Neural cell (in vitro differentiated cells): Measurements from ENCODE around the gene CNTNAP2.

Experiments
- EP300 ChIP-seq: fragments of 450-650 bp; conservative IDR thresholded peaks from 2 replicates; pipeline ENCODE4 v1.6.1; 2014; ENCODE audit warnings: antibody characterized with exemption, mild to moderate bottlenecking, moderate library complexity; ENCODE audit not compliant: poor library complexity, severe bottlenecking
- EZH2 ChIP-seq: fragments of 200-600, 300-800 bp; shearing (Covaris generic), sonication (generic); IDR thresholded peaks from 2 replicates; pipeline ENCODE4 v1.6.1; 2014; ENCODE audit warnings: antibody characterized with exemption, low read length, borderline replicate concordance, mild to moderate bottlenecking; ENCODE audit not compliant: insufficient read depth, poor library complexity, severe bottlenecking
- RAD21 ChIP-seq: fragments of 450-650 bp; conservative IDR thresholded peaks from 2 replicates; pipeline ENCODE4 v1.6.1; 2014; ENCODE audit warnings: antibody characterized with exemption, mild to moderate bottlenecking, moderate library complexity
- SMC3 ChIP-seq: fragments of 450-650 bp; conservative IDR thresholded peaks from 2 replicates; pipeline ENCODE4 v1.6.1; 2014; ENCODE audit warnings: antibody characterized with exemption, mild to moderate bottlenecking, moderate library complexity; ENCODE audit not compliant: poor library complexity
- TAF1 ChIP-seq: IDR thresholded peaks from 2 replicates; pipeline ENCODE4 v1.6.1; 2012; ENCODE audit warnings: low read depth
- TF ChIP-seq, protein P1 (sequence below): IDR thresholded peaks from 2 replicates; pipeline ENCODE4 v1.6.1; 2012; ENCODE audit warnings: borderline replicate concordance
- TF ChIP-seq, protein P2 (sequence below): fragments of 450-650 bp; IDR thresholded peaks from 2 replicates; pipeline ENCODE4 v1.5.1; 2014; ENCODE audit warnings: antibody characterized with exemption, mild to moderate bottlenecking, moderate library complexity; ENCODE audit not compliant: poor library complexity, severe bottlenecking

DNA sequence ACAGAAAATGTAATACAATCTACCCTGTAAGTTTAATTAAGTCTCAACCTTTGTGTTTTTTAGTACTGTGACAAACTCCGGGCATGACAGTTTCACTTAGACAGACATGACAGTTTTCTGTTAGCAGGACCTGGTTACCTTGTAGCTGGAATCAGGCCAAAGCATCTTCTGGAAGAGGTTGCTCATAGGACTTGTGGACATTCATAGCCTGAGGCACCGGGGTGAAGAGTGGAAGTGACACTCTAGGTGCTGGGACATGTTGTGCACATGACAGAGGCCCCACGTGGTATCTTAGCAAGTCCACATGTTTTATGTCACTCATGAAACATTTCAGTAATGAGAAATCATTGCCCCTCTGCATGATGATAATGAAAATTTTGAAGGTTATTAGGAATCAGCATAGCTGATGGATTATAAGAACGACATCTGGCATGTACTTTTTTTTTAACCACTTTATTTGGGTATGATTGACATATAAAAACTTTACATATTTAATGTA lies 441.4 kb downstream of the CNTNAP2 start:
- TF ChIP-seq, protein P1, sequence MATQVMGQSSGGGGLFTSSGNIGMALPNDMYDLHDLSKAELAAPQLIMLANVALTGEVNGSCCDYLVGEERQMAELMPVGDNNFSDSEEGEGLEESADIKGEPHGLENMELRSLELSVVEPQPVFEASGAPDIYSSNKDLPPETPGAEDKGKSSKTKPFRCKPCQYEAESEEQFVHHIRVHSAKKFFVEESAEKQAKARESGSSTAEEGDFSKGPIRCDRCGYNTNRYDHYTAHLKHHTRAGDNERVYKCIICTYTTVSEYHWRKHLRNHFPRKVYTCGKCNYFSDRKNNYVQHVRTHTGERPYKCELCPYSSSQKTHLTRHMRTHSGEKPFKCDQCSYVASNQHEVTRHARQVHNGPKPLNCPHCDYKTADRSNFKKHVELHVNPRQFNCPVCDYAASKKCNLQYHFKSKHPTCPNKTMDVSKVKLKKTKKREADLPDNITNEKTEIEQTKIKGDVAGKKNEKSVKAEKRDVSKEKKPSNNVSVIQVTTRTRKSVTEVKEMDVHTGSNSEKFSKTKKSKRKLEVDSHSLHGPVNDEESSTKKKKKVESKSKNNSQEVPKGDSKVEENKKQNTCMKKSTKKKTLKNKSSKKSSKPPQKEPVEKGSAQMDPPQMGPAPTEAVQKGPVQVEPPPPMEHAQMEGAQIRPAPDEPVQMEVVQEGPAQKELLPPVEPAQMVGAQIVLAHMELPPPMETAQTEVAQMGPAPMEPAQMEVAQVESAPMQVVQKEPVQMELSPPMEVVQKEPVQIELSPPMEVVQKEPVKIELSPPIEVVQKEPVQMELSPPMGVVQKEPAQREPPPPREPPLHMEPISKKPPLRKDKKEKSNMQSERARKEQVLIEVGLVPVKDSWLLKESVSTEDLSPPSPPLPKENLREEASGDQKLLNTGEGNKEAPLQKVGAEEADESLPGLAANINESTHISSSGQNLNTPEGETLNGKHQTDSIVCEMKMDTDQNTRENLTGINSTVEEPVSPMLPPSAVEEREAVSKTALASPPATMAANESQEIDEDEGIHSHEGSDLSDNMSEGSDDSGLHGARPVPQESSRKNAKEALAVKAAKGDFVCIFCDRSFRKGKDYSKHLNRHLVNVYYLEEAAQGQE: no peak
- TF ChIP-seq, protein P2, sequence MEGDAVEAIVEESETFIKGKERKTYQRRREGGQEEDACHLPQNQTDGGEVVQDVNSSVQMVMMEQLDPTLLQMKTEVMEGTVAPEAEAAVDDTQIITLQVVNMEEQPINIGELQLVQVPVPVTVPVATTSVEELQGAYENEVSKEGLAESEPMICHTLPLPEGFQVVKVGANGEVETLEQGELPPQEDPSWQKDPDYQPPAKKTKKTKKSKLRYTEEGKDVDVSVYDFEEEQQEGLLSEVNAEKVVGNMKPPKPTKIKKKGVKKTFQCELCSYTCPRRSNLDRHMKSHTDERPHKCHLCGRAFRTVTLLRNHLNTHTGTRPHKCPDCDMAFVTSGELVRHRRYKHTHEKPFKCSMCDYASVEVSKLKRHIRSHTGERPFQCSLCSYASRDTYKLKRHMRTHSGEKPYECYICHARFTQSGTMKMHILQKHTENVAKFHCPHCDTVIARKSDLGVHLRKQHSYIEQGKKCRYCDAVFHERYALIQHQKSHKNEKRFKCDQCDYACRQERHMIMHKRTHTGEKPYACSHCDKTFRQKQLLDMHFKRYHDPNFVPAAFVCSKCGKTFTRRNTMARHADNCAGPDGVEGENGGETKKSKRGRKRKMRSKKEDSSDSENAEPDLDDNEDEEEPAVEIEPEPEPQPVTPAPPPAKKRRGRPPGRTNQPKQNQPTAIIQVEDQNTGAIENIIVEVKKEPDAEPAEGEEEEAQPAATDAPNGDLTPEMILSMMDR: no peak
- TF ChIP-seq EZH2 (no peak), SMC3 (no peak), TAF1 (no peak), EP300 (no peak), RAD21 (no peak)
